Neuronal stem cell (in vitro differentiated cells): Measurements from ENCODE around the gene HOXA5.

Source experiments
- DNase-seq: peaks from one replicate; pipeline ENCODE4 v3.0.0-alpha.2; 2013; ENCODE audit warnings: low spot score
- H2AFZ ChIP-seq: one replicate; pipeline ENCODE4 v1.6.1; 2013; ENCODE audit warnings: mild to moderate bottlenecking, low read length, inconsistent platforms
- H2AK5ac ChIP-seq: 2 replicates; pipeline ENCODE4 v1.6.1; 2013; ENCODE audit warnings: low read depth, mild to moderate bottlenecking, inconsistent platforms, low read length, moderate library complexity, mixed read lengths
- H2BK120ac ChIP-seq: 2 replicates; pipeline ENCODE4 v1.6.1; 2013; ENCODE audit warnings: low read depth, mild to moderate bottlenecking, inconsistent platforms, low read length, moderate library complexity, mixed read lengths
- H2BK12ac ChIP-seq: one replicate; pipeline ENCODE4 v1.6.1; 2013; ENCODE audit warnings: low read length, inconsistent platforms
- H2BK15ac ChIP-seq: 2 replicates; pipeline ENCODE4 v1.6.1; 2013; ENCODE audit warnings: mild to moderate bottlenecking, low read length, inconsistent platforms, mixed read lengths
- H2BK5ac ChIP-seq: one replicate; pipeline ENCODE4 v1.6.1; 2013; ENCODE audit warnings: inconsistent platforms, mild to moderate bottlenecking, low read length, moderate library complexity
- H3K14ac ChIP-seq: one replicate; pipeline ENCODE4 v1.6.1; 2013; ENCODE audit warnings: low read length, inconsistent platforms
- H3K18ac ChIP-seq: 2 replicates; pipeline ENCODE4 v1.6.1; 2013; ENCODE audit warnings: low read length, inconsistent platforms
- H3K23ac ChIP-seq: 2 replicates; pipeline ENCODE4 v1.6.1; 2013; ENCODE audit warnings: low read depth, mild to moderate bottlenecking, mixed read lengths, low read length, inconsistent platforms; ENCODE audit not compliant: poor library complexity
- H3K27ac ChIP-seq: replicated peaks from 3 replicates; pipeline ENCODE4 v1.5.1; 2013; ENCODE audit warnings: low read length, inconsistent platforms
- H3K27me3 ChIP-seq, 3 experiments: 2 replicates each; pipeline ENCODE4 v1.6.1; 2013; ENCODE audit warnings: low read length in 3 of 3, mild to moderate bottlenecking in 2 of 3, inconsistent platforms in 1 of 3, low read depth in 1 of 3, mixed read lengths in 1 of 3, moderate library complexity in 1 of 3; ENCODE audit not compliant: control insufficient read depth in 3 of 3, insufficient read depth in 3 of 3
- H3K36me3 ChIP-seq, 2 donors: replicated peaks in 1 of 2; 2 replicates each; pipeline ENCODE4 v1.6.1; 2013; ENCODE audit warnings: low read length in 2 of 2; ENCODE audit not compliant: control insufficient read depth in 2 of 2, insufficient read depth in 2 of 2
- H3K4ac ChIP-seq: 2 replicates; pipeline ENCODE4 v1.6.1; 2013; ENCODE audit warnings: inconsistent platforms, mild to moderate bottlenecking, low read length, moderate library complexity
- H3K4me1 ChIP-seq, 2 donors: 1 replicate in 1 of 2; 2 replicates in 1 of 2; pipeline ENCODE4 v1.6.1; 2013; ENCODE audit warnings: low read length in 2 of 2, low read depth in 1 of 2; ENCODE audit not compliant: control insufficient read depth in 2 of 2, insufficient read depth in 1 of 2
- H3K4me2 ChIP-seq: one replicate; pipeline ENCODE4 v1.6.1; 2013; ENCODE audit warnings: mild to moderate bottlenecking, low read length, inconsistent platforms; ENCODE audit not compliant: insufficient read depth, poor library complexity, severe bottlenecking
- H3K4me3 ChIP-seq, 2 donors: 2 replicates each; pipeline ENCODE4 v1.5.1; 2013; ENCODE audit warnings: low read length in 2 of 2, mild to moderate bottlenecking in 2 of 2, inconsistent platforms in 1 of 2, moderate library complexity in 1 of 2
- H3K79me1 ChIP-seq: one replicate; pipeline ENCODE4 v1.6.1; 2013; ENCODE audit warnings: low read depth, mild to moderate bottlenecking, inconsistent platforms, low read length, moderate library complexity
- H3K9ac ChIP-seq: one replicate; pipeline ENCODE4 v1.6.1; 2013; ENCODE audit warnings: mild to moderate bottlenecking, low read depth, low read length, inconsistent platforms; ENCODE audit not compliant: poor library complexity
- H3K9me3 ChIP-seq, 2 donors: replicated peaks in 1 of 2; 2 replicates each; pipeline versions ENCODE3 to v1.6.1; 2013; ENCODE audit warnings: low read length in 2 of 2, mild to moderate bottlenecking in 2 of 2, inconsistent platforms in 1 of 2, low read depth in 1 of 2, mixed read lengths in 1 of 2, moderate library complexity in 1 of 2; ENCODE audit not compliant: control insufficient read depth in 2 of 2, insufficient read depth in 1 of 2
- H4K8ac ChIP-seq: one replicate; pipeline ENCODE4 v1.6.1; 2013; ENCODE audit warnings: low read depth, mild to moderate bottlenecking, inconsistent platforms, low read length, moderate library complexity
- H4K91ac ChIP-seq: one replicate; pipeline ENCODE4 v1.6.1; 2013; ENCODE audit warnings: low read length, low read depth, mild to moderate bottlenecking, inconsistent platforms; ENCODE audit not compliant: poor library complexity
- WGBS, 2 donors: extraction: QIAGEN DNeasy Blood & Tissue Kit; methylation state at CpG; one replicate each; pipeline ENCODE4 v1.1.7; 2013; ENCODE audit warnings: missing lambda C conversion rate in 2 of 2, mixed read lengths in 1 of 2; ENCODE audit not compliant: insufficient read length in 2 of 2, insufficient replicate concordance in 1 of 2; ENCODE audit errors: extremely low coverage in 2 of 2; 5-methylcytosine and 5-hydroxymethylcytosine counted together

Gene HOXA5

GRCh38 chr7:27175626-27176523 lies 32.4 kb upstream of the HOXA5 start:
- H3K4me1 ChIP-seq = no peaks in the 10 kb centered on the region
- H2BK120ac ChIP-seq = no peak overlapping the region
- H2BK12ac ChIP-seq = no peak overlapping the region
- no peaks in the 10 kb centered on the region for H3K36me3 ChIP-seq
- peaks cover 69 to 100% (median 97%) of the 10 kb centered on the region in 3 experiments for H3K27me3 ChIP-seq
- no peak overlapping the region for H3K4me2 ChIP-seq
- H3K27ac ChIP-seq = no peak overlapping the region
- H4K8ac ChIP-seq = no peak overlapping the region
- no peak overlapping the region for H2AK5ac ChIP-seq
- no peak overlapping the region for H2BK15ac ChIP-seq
- no peak overlapping the region for H3K4ac ChIP-seq
- no peak overlapping the region for H3K9ac ChIP-seq
- no peak overlapping the region for H2BK5ac ChIP-seq
- H3K14ac ChIP-seq = peak overlapping the region; percentile 58
- peak overlapping the region; percentile 78 for H2AFZ ChIP-seq
- no peak for DNase-seq
- no CpG with 5 or more reads among the region's 40 CpGs for WGBS, 2 donors
- H4K91ac ChIP-seq = no peak overlapping the region
- H3K9me3 ChIP-seq = peaks cover 2 to 17% of the 10 kb centered on the region in 2 donors
- no peak overlapping the region for H3K18ac ChIP-seq
- no peaks in the 10 kb centered on the region for H3K79me1 ChIP-seq
- no peak overlapping the region for H3K4me3 ChIP-seq
- no peak overlapping the region for H3K23ac ChIP-seq

- no peak overlapping the region for H2BK15ac ChIP-seq
- H3K18ac ChIP-seq = no peak overlapping the region
- H3K36me3 ChIP-seq = no peaks in the 10 kb centered on the region
- H3K27ac ChIP-seq = no peak overlapping the region
- H2AK5ac ChIP-seq = no peak overlapping the region
- no peak overlapping the region for H2BK5ac ChIP-seq
- no peak overlapping the region for H3K23ac ChIP-seq
- no peak for DNase-seq
- H3K4me1 ChIP-seq = no peaks in the 10 kb centered on the region
- H3K14ac ChIP-seq = no peak overlapping the region
- no peak overlapping the region for H3K4ac ChIP-seq
- no peak overlapping the region for H4K8ac ChIP-seq
- H3K4me2 ChIP-seq = no peak overlapping the region
- H2AFZ ChIP-seq = peak overlapping the region; percentile 78
- H3K79me1 ChIP-seq = no peaks in the 10 kb centered on the region
- H3K27me3 ChIP-seq = peaks cover 68 to 100% (median 92%) of the 10 kb centered on the region in 3 experiments
- H3K9me3 ChIP-seq = peaks cover 2 to 17% of the 10 kb centered on the region in 2 donors
- WGBS, 2 donors = no CpG with 5 or more reads among the region's 12 CpGs
- H2BK12ac ChIP-seq = no peak overlapping the region
- H2BK120ac ChIP-seq = no peak overlapping the region
- no peak overlapping the region for H3K9ac ChIP-seq
- H4K91ac ChIP-seq = no peak overlapping the region
- H3K4me3 ChIP-seq = no peak overlapping the region
Observed at GRCh38 chr7:27174874-27175625, 31.6 kb upstream of the HOXA5 start.

- peak within 1 kb of the TSS; percentile 11 for H3K4me2 ChIP-seq
- no peak for DNase-seq
- H2BK15ac ChIP-seq = no peak within 1 kb of the TSS
- H3K36me3 ChIP-seq = no peaks in the 10 kb centered on the region
- H4K8ac ChIP-seq = no peak within 1 kb of the TSS
- peak within 1 kb of the TSS; percentile 39 for H2BK5ac ChIP-seq
- H3K23ac ChIP-seq = peak within 1 kb of the TSS; percentile 80
- H3K4me1 ChIP-seq = no peaks in the 10 kb centered on the region
- H3K27me3 ChIP-seq = peaks cover 70 to 99% (median 92%) of the 10 kb centered on the region in 3 experiments
- peak within 1 kb of the TSS; percentile 85 for H2AFZ ChIP-seq
- H3K79me1 ChIP-seq = no peaks in the 10 kb centered on the region
- no peak within 1 kb of the TSS for H3K4ac ChIP-seq
- no peak within 1 kb of the TSS for H3K27ac ChIP-seq
- WGBS, 2 donors = no CpG with 5 or more reads among the region's 82 CpGs
- H3K9me3 ChIP-seq = peaks cover 2 to 13% of the 10 kb centered on the region in 2 donors
- H4K91ac ChIP-seq = no peak within 1 kb of the TSS
- no peak within 1 kb of the TSS for H2AK5ac ChIP-seq
- no peak within 1 kb of the TSS for H2BK120ac ChIP-seq
- H3K18ac ChIP-seq = no peak within 1 kb of the TSS
- no peak within 1 kb of the TSS for H3K9ac ChIP-seq
- H3K4me3 ChIP-seq = no peak within 1 kb of the TSS
- no peak within 1 kb of the TSS for H3K14ac ChIP-seq
- no peak within 1 kb of the TSS for H2BK12ac ChIP-seq
Observed at GRCh38 chr7:27173956-27174873, 30.7 kb upstream of the HOXA5 start, which contains the start of gene HOXA10. Gene HOXA10 (minus strand): TSS chr7:27174320. CDS start chr7:27174306, 14 bp downstream.
